IPS-NIHi7 (cell line): ENCODE data around the gene BTLA.
"Not testable (repeated sequence)": the region's sequence is repeated elsewhere in the genome, so short reads cannot be mapped to it uniquely, and the experiment has no call there.

ENCODE experiments used
- DNase-seq: peaks from one replicate; pipeline ENCODE4 v3.0.0; 2012; ENCODE audit warnings: mixed read lengths; ENCODE audit errors: extremely low spot score

BTLA gene

DNA sequence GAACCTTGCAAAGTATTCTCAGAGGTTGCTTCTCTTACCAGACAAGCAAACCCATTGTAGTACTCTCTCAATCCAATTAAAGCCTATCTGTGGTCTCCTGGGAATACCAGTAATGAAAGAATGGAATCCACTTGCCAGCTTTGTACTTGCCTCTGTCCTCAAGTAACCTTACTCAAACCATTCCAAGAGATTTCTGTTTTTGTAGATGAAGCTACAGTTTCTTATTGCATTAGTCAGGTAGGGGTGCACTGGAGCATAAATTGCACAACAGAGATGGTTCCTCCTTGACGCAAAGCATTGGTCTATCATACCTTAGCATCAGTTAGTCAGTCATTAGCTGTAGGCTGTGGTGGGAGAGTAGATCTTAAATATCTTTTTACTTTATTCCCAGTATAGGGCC, 52.9 kb downstream of the BTLA start:
- no peak for DNase-seq

DNA sequence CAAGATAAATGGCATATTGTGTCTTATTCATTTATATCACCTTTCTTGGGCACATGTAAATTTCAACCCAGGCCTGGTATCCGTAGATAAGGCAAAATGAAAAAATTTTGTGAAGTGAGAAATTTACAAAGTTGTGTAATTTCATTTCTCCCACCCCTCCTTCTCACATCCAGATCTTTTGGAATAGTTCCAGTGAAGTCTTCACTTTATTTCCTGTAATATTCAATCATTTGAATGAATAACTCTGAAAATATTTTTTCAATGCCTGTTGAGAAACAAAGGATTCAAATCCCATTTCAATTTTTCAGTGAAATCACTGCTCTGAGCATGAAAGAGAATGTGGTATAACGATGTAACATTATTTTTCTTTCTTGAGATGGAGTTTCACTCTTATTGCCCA, 53.4 kb downstream of the BTLA start:
- no peak for DNase-seq

- DNase-seq: peak; percentile 36
Observed at GRCh38 chr3:112437146-112438022, 61.9 kb downstream of the BTLA start.

- no peak for DNase-seq
Observed at GRCh38 chr3:112429960-112430359, 69.3 kb downstream of the BTLA start.

- no peak for DNase-seq
Observed at GRCh38 chr3:112427123-112427522, 72.1 kb downstream of the BTLA start.

GRCh38 chr3:112425858-112426750, 73.2 kb downstream of the BTLA start:
- DNase-seq: no peak

- DNase-seq: no peak
Observed at GRCh38 chr3:112425382-112425781, 73.9 kb downstream of the BTLA start.

DNA sequence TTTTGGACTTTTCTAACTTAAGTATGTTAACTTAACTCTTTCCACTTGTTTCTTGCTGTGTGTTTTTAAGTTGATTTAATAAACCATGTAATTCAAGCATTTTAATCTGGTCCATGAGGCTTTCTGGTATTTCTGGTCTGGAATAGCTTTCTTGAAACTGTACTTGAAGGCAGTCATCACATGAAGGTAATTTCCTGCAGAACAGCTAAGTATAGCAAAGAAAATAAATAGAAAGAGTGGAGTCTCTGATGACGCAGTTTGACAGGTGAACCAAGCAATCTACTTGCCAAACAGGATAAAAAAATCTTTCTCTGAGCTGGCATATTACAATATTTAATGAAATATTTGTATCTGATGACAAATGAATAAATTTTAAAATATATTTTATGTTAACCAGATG, 74.9 kb downstream of the BTLA start:
- DNase-seq: no peak

DNA sequence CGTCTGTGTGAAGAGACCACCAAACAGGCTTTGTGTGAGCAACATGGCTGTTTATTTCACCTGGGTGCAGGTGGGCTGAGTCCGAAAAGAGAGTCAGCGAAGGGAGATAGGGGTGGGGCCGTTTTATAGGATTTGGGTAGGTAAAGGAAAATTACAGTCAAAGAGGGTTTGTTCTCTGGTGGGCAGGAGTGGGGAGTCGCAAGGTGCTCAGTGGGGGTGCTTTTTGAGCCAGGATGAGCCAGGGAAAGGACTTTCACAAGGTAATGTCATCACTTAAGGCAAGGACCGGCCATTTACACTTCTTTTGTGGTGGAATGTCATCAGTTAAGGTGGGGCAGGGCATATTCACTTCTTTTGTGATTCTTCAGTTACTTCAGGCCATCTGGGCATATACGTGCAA, 76.4 kb downstream of the BTLA start:
- not testable (repeated sequence) for DNase-seq

- DNase-seq: not testable (repeated sequence)
Observed at GRCh38 chr3:112418526-112418925, 80.7 kb downstream of the BTLA start.

DNA sequence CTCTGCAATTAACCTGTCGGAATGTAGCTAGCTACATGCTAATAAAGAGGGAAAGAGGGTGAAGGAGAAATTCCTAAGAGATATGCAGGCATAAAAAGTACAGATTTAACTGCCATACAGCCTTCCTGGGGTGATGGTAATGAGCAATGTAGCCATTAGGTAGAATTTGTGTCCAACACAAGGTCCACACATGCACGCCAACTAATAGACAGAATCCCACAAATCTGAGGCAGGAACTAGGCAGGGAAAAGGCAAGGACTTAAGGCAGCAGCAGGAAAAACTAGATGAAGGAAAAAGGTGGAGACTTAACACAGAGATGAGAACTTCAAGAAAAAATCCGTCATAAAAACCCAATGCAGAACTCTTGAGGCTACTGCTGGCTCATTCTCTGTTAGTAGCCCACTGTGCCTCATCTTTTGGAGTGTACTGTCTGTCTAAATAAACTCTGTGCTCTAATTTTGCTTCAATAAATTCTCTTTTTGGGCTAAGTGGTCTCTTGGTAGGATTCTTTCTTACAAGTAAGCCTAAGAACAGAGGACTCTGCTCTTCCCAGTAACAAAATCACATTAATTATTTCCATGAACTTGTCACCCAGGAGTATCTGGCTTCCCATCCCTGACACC, 81.5 kb downstream of the BTLA start:
- DNase-seq: no peak

GRCh38 chr3:112416391-112417212, 82.7 kb downstream of the BTLA start:
- no peak for DNase-seq

- no peak for DNase-seq
Observed at GRCh38 chr3:112415390-112415789, 83.9 kb downstream of the BTLA start.
